SK-N-SH (cell line): ENCODE data around the gene KCNN2.

Experiments
- CTCF ChIP-seq: fragments of 200-600 bp; sonication (generic); IDR thresholded peaks from 2 replicates; pipeline ENCODE4 v1.6.1; 2017; ENCODE audit warnings: antibody characterized with exemption, mild to moderate bottlenecking, moderate library complexity
- EZH2phosphoT487 ChIP-seq: fragments of 200-600 bp; sonication (generic); IDR thresholded peaks from 2 replicates; pipeline ENCODE4 v1.6.1; 2017; ENCODE audit warnings: low read depth, mixed run types, mild to moderate bottlenecking, antibody characterized with exemption, moderate library complexity, borderline replicate concordance
- JUND ChIP-seq: IDR thresholded peaks from 2 replicates; pipeline ENCODE4 v1.4.0; 2012
- MAX ChIP-seq: IDR thresholded peaks from 2 replicates; pipeline ENCODE4 v1.4.0; 2012; ENCODE audit warnings: low read depth
- POLR2AphosphoS5 ChIP-seq: IDR thresholded peaks from 2 replicates; pipeline ENCODE4 v1.6.1; 2012; ENCODE audit warnings: low read depth, low read length
- RAD21 ChIP-seq: IDR thresholded peaks from 2 replicates; pipeline ENCODE4 v1.6.1; 2012; ENCODE audit warnings: mild to moderate bottlenecking, low read length
- RFX5 ChIP-seq: IDR thresholded peaks from 2 replicates; pipeline ENCODE4 v1.6.1; 2012; ENCODE audit warnings: mild to moderate bottlenecking, improper control_type of control experiment, low read length

- no peak for TF ChIP-seq POLR2AphosphoS5
- no peak for TF ChIP-seq CTCF
- no peak for TF ChIP-seq MAX
- no peak for TF ChIP-seq RFX5
- TF ChIP-seq RAD21 = no peak
- no peak for TF ChIP-seq EZH2phosphoT487
- no peak for TF ChIP-seq JUND
Measured at GRCh38 chr5:114500756-114501155, 138.9 kb downstream of the KCNN2 start.
